GM23338 (cell line): ENCODE data around the gene SERPINB12. TPM values are rescaled to one million over a fixed set of nuclear protein-coding genes. Genes with fewer than 3 reads are reported as not detected.

ENCODE experiments used
- ATAC-seq: fragments of 200-7000 bp; cut with Tn5 transposase; 3 replicates; pipeline ENCODE4 v1.9.1; 2020
- DNase-seq: peaks from one replicate; pipeline ENCODE4 v3.0.0-alpha.2; 2015; ENCODE audit warnings: low spot score
- H2AFZ ChIP-seq: fragments of 200-600 bp; sonication (generic); 2 replicates; pipeline ENCODE4 v1.8.0; 2016; ENCODE audit warnings: antibody characterized with exemption, mild to moderate bottlenecking, moderate library complexity
- H3F3A ChIP-seq: fragments of 200-600 bp; sonication (generic); replicated peaks from 2 replicates; pipeline ENCODE4 v1.8.0; 2017; ENCODE audit warnings: antibody characterized with exemption, mixed run types, low read depth
- H3K27ac ChIP-seq: fragments of 200-600 bp; sonication (generic); 2 replicates; pipeline ENCODE4 v1.6.1; 2016; ENCODE audit warnings: low read depth
- H3K27me3 ChIP-seq: fragments of 200-600 bp; sonication (generic); 2 replicates; pipeline ENCODE4 v1.8.0; 2016; ENCODE audit warnings: mild to moderate bottlenecking, mixed run types, moderate library complexity; ENCODE audit not compliant: insufficient read depth
- H3K36me3 ChIP-seq: fragments of 200-600 bp; sonication (generic); 2 replicates; pipeline ENCODE4 v1.8.0; 2016; ENCODE audit warnings: mild to moderate bottlenecking; ENCODE audit not compliant: insufficient read depth
- H3K4me1 ChIP-seq: fragments of 200-600 bp; sonication (generic); 2 replicates; pipeline ENCODE4 v1.8.0; 2016; ENCODE audit warnings: mild to moderate bottlenecking, moderate library complexity; ENCODE audit not compliant: insufficient read depth
- H3K4me2 ChIP-seq: fragments of 200-600 bp; sonication (generic); 2 replicates; pipeline ENCODE4 v1.7.1; 2017; ENCODE audit warnings: mixed run types
- H3K4me3 ChIP-seq: fragments of 200-600 bp; sonication (generic); 2 replicates; pipeline ENCODE4 v1.6.1; 2016; ENCODE audit warnings: mixed run types
- H3K79me2 ChIP-seq: fragments of 200-600 bp; sonication (generic); replicated peaks from 2 replicates; pipeline ENCODE4 v1.8.0; 2017; ENCODE audit warnings: mild to moderate bottlenecking; ENCODE audit not compliant: insufficient read depth
- H3K9me2 ChIP-seq: fragments of 200-600 bp; sonication (generic); 2 replicates; pipeline ENCODE4 v1.8.0; 2017; ENCODE audit not compliant: insufficient read depth
- H4K20me1 ChIP-seq: fragments of 200-600 bp; sonication (generic); replicated peaks from 2 replicates; pipeline ENCODE4 v1.8.0; 2017; ENCODE audit warnings: mild to moderate bottlenecking; ENCODE audit not compliant: insufficient read depth
- H3K27ac Mint-ChIP-seq: 2 replicates; pipeline ENCODE4 v1.8.0; 2020; ENCODE audit warnings: inconsistent platforms, mild to moderate bottlenecking, moderate library complexity, mixed read lengths
- H3K27me3 Mint-ChIP-seq: 3 replicates; pipeline ENCODE4 v1.8.0; 2022; ENCODE audit warnings: low read depth, mild to moderate bottlenecking, moderate library complexity, mixed read lengths, inconsistent platforms; ENCODE audit not compliant: insufficient read depth, poor library complexity
- H3K36me3 Mint-ChIP-seq: 3 replicates; pipeline ENCODE4 v1.8.0; 2021; ENCODE audit warnings: low read depth, mild to moderate bottlenecking, inconsistent platforms, moderate library complexity, mixed read lengths
- H3K4me1 Mint-ChIP-seq: 3 replicates; pipeline ENCODE4 v1.8.0; 2020; ENCODE audit warnings: mild to moderate bottlenecking, inconsistent platforms, mixed read lengths
- H3K4me3 Mint-ChIP-seq: 3 replicates; pipeline ENCODE4 v1.8.0; 2021; ENCODE audit warnings: moderate library complexity, mild to moderate bottlenecking, inconsistent platforms, mixed read lengths
- H3K9me3 Mint-ChIP-seq: 3 replicates; pipeline ENCODE4 v1.8.0; 2020; ENCODE audit warnings: moderate library complexity, mild to moderate bottlenecking, inconsistent platforms, mixed read lengths
- CREB1 ChIP-seq: fragments of 250-450 bp; sonication (Bioruptor Pico); IDR thresholded peaks from 2 replicates; pipeline ENCODE4 v1.5.0; 2020; ENCODE audit warnings: low read depth, mild to moderate bottlenecking, moderate library complexity
- EZH2 ChIP-seq: fragments of 200-600 bp; sonication (generic); IDR thresholded peaks from one replicate; pipeline ENCODE4 v1.8.0; 2017; ENCODE audit warnings: antibody characterized with exemption, mild to moderate bottlenecking, low read depth; ENCODE audit not compliant: unreplicated experiment
- EZH2phosphoT487 ChIP-seq: fragments of 200-600 bp; sonication (generic); IDR thresholded peaks from one replicate; pipeline ENCODE4 v1.8.1; 2018; ENCODE audit warnings: antibody characterized with exemption; ENCODE audit not compliant: unreplicated experiment
- JUNB ChIP-seq: IDR thresholded peaks from one replicate; pipeline ENCODE4 v1.6.1; 2016; ENCODE audit warnings: antibody characterized with exemption; ENCODE audit not compliant: unreplicated experiment
- NANOG ChIP-seq: IDR thresholded peaks from 2 replicates; pipeline ENCODE4 v1.6.1; 2016; ENCODE audit warnings: antibody characterized with exemption, borderline replicate concordance
- POLR2AphosphoS5 ChIP-seq: IDR thresholded peaks from 2 replicates; pipeline ENCODE4 v1.6.1; 2016; ENCODE audit warnings: antibody characterized with exemption, low read depth
- STAT1 ChIP-seq: IDR thresholded peaks from one replicate; pipeline ENCODE4 v1.6.1; 2016; ENCODE audit warnings: antibody characterized with exemption; ENCODE audit not compliant: unreplicated experiment
- ZNF114 ChIP-seq: fragments of 250-450 bp; sonication (Bioruptor Pico); IDR thresholded peaks from 2 replicates; pipeline ENCODE4 v1.5.0; 2020; ENCODE audit warnings: mild to moderate bottlenecking, moderate library complexity
- ZNF331 ChIP-seq: fragments of 250-450 bp; sonication (Bioruptor Pico); IDR thresholded peaks from 2 replicates; pipeline ENCODE4 v1.5.0; 2020; ENCODE audit warnings: low read depth, mild to moderate bottlenecking, moderate library complexity
- polyA plus RNA-seq: library from polyadenylated mRNA; unstranded; fragments of >200 nt; fragmentation: Nextera tagmentation; extraction: Ambion mirVana; gene quantifications from 2 replicates; pipeline ENCODE4 v1.2.1, GENCODE V29; 2016
- total RNA-seq: library from RNA; depleted of rRNA; stranded (reverse); fragments of >200 nt; shearing (Covaris generic); gene quantifications from 2 replicates; pipeline ENCODE4 v1.2.3, GENCODE V29; 2014
- TF ChIP-seq, protein P1 (sequence below), 2 experiments: fragments of 200-600 bp in 1 of 2; sonication (generic) in 1 of 2; conservative IDR thresholded peaks; 2 replicates each; pipeline versions ENCODE4 v1.5.1 to v1.6.1; 2016 to 2017; ENCODE audit warnings: antibody characterized with exemption in 2 of 2, low read depth in 2 of 2, mild to moderate bottlenecking in 2 of 2, moderate library complexity in 1 of 2
- TF ChIP-seq, protein P2 (sequence below): fragments of 250-450 bp; sonication (Bioruptor Pico); IDR thresholded peaks from 2 replicates; pipeline ENCODE4 v1.5.0; 2020; ENCODE audit warnings: mild to moderate bottlenecking, moderate library complexity
- TF ChIP-seq, protein P3 (sequence below): IDR thresholded peaks from one replicate; pipeline ENCODE4 v1.6.1; 2018; ENCODE audit warnings: antibody characterized with exemption; ENCODE audit not compliant: unreplicated experiment
- TF ChIP-seq, protein P4 (sequence below): IDR thresholded peaks from 2 replicates; pipeline ENCODE4 v1.6.1; 2016; ENCODE audit warnings: antibody characterized with exemption

Gene SERPINB12
- total and polyA plus RNA-seq, 2 experiments from 2014 or later, result not detected

DNA sequence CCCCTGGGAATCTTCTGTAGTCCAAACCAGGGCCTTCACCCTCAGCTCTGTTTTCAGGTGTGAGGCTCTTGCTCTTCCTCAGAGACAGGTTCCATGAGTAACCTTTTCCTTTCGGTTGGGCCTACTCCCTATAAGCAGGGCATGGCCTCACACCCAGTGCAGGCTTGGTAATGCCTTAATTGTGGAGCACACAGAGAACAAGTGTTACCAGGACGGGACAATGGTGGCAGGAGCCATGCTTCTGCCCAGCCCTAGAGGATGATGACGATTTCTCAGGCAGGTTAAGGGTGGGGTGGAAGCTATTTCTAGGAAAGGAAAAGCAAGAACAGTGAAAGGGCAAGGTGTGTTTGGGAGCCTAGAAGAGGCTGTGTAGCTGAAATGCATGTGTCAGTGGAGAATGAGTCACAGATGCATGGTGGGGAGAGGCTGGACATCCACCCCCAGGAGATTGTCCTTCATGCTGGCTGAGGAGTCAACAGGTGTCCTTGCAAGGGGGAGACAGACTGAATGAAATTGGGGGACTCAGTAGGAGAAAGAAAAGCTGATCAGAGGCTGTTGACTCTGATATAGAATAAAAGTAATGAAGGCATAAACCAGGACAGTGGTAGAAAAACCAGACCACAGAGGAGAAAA lies 22.0 kb upstream of the SERPINB12 start:
- H3K9me2 ChIP-seq, result no peaks in the 10 kb centered on the region
- no peak overlapping the region for H3K27ac ChIP-seq
- peaks cover 10% of the 10 kb centered on the region for H3K4me1 Mint-ChIP-seq
- no peak overlapping the region for H3K4me3 Mint-ChIP-seq
- no peak overlapping the region for H3K4me3 ChIP-seq
- H2AFZ ChIP-seq, result no peak overlapping the region
- ATAC-seq (no peak), DNase-seq (no peak)
- H3K27me3 ChIP-seq, result no peaks in the 10 kb centered on the region
- no peaks in the 10 kb centered on the region for H4K20me1 ChIP-seq
- H3K36me3 ChIP-seq, result no peaks in the 10 kb centered on the region
- H3K36me3 Mint-ChIP-seq, result no peaks in the 10 kb centered on the region
- H3K27ac Mint-ChIP-seq, result no peak overlapping the region
- no peak overlapping the region for H3K4me2 ChIP-seq
- H3F3A ChIP-seq, result no peaks in the 10 kb centered on the region
- H3K27me3 Mint-ChIP-seq, result no peaks in the 10 kb centered on the region
- H3K79me2 ChIP-seq, result no peaks in the 10 kb centered on the region
- H3K4me1 ChIP-seq, result peaks cover 4% of the 10 kb centered on the region; the same call in 1 of the 2 replicates
- no peak for TF ChIP-seq EZH2phosphoT487
- TF ChIP-seq, protein P1, sequence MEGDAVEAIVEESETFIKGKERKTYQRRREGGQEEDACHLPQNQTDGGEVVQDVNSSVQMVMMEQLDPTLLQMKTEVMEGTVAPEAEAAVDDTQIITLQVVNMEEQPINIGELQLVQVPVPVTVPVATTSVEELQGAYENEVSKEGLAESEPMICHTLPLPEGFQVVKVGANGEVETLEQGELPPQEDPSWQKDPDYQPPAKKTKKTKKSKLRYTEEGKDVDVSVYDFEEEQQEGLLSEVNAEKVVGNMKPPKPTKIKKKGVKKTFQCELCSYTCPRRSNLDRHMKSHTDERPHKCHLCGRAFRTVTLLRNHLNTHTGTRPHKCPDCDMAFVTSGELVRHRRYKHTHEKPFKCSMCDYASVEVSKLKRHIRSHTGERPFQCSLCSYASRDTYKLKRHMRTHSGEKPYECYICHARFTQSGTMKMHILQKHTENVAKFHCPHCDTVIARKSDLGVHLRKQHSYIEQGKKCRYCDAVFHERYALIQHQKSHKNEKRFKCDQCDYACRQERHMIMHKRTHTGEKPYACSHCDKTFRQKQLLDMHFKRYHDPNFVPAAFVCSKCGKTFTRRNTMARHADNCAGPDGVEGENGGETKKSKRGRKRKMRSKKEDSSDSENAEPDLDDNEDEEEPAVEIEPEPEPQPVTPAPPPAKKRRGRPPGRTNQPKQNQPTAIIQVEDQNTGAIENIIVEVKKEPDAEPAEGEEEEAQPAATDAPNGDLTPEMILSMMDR (conservative IDR thresholded peaks at IDR 0.05; ENCODE audit: low read depth in 2 of 2), result no peak
- TF ChIP-seq, protein P2, sequence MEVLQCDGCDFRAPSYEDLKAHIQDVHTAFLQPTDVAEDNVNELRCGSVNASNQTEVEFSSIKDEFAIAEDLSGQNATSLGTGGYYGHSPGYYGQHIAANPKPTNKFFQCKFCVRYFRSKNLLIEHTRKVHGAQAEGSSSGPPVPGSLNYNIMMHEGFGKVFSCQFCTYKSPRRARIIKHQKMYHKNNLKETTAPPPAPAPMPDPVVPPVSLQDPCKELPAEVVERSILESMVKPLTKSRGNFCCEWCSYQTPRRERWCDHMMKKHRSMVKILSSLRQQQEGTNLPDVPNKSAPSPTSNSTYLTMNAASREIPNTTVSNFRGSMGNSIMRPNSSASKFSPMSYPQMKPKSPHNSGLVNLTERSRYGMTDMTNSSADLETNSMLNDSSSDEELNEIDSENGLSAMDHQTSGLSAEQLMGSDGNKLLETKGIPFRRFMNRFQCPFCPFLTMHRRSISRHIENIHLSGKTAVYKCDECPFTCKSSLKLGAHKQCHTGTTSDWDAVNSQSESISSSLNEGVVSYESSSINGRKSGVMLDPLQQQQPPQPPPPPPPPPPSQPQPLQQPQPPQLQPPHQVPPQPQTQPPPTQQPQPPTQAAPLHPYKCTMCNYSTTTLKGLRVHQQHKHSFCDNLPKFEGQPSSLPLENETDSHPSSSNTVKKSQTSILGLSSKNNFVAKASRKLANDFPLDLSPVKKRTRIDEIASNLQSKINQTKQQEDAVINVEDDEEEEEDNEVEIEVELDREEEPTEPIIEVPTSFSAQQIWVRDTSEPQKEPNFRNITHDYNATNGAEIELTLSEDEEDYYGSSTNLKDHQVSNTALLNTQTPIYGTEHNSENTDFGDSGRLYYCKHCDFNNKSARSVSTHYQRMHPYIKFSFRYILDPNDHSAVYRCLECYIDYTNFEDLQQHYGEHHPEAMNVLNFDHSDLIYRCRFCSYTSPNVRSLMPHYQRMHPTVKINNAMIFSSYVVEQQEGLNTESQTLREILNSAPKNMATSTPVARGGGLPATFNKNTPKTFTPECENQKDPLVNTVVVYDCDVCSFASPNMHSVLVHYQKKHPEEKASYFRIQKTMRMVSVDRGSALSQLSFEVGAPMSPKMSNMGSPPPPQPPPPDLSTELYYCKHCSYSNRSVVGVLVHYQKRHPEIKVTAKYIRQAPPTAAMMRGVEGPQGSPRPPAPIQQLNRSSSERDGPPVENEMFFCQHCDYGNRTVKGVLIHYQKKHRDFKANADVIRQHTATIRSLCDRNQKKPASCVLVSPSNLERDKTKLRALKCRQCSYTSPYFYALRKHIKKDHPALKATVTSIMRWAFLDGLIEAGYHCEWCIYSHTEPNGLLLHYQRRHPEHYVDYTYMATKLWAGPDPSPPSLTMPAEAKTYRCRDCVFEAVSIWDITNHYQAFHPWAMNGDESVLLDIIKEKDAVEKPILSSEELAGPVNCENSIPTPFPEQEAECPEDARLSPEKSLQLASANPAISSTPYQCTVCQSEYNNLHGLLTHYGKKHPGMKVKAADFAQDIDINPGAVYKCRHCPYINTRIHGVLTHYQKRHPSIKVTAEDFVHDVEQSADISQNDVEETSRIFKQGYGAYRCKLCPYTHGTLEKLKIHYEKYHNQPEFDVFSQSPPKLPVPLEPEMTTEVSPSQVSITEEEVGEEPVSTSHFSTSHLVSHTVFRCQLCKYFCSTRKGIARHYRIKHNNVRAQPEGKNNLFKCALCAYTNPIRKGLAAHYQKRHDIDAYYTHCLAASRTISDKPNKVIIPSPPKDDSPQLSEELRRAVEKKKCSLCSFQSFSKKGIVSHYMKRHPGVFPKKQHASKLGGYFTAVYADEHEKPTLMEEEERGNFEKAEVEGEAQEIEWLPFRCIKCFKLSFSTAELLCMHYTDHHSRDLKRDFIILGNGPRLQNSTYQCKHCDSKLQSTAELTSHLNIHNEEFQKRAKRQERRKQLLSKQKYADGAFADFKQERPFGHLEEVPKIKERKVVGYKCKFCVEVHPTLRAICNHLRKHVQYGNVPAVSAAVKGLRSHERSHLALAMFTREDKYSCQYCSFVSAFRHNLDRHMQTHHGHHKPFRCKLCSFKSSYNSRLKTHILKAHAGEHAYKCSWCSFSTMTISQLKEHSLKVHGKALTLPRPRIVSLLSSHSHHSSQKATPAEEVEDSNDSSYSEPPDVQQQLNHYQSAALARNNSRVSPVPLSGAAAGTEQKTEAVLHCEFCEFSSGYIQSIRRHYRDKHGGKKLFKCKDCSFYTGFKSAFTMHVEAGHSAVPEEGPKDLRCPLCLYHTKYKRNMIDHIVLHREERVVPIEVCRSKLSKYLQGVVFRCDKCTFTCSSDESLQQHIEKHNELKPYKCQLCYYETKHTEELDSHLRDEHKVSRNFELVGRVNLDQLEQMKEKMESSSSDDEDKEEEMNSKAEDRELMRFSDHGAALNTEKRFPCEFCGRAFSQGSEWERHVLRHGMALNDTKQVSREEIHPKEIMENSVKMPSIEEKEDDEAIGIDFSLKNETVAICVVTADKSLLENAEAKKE (CRISPR knock-in tag), result no peak
- TF ChIP-seq, protein P3, sequence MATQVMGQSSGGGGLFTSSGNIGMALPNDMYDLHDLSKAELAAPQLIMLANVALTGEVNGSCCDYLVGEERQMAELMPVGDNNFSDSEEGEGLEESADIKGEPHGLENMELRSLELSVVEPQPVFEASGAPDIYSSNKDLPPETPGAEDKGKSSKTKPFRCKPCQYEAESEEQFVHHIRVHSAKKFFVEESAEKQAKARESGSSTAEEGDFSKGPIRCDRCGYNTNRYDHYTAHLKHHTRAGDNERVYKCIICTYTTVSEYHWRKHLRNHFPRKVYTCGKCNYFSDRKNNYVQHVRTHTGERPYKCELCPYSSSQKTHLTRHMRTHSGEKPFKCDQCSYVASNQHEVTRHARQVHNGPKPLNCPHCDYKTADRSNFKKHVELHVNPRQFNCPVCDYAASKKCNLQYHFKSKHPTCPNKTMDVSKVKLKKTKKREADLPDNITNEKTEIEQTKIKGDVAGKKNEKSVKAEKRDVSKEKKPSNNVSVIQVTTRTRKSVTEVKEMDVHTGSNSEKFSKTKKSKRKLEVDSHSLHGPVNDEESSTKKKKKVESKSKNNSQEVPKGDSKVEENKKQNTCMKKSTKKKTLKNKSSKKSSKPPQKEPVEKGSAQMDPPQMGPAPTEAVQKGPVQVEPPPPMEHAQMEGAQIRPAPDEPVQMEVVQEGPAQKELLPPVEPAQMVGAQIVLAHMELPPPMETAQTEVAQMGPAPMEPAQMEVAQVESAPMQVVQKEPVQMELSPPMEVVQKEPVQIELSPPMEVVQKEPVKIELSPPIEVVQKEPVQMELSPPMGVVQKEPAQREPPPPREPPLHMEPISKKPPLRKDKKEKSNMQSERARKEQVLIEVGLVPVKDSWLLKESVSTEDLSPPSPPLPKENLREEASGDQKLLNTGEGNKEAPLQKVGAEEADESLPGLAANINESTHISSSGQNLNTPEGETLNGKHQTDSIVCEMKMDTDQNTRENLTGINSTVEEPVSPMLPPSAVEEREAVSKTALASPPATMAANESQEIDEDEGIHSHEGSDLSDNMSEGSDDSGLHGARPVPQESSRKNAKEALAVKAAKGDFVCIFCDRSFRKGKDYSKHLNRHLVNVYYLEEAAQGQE, result no peak
- no peak for TF ChIP-seq ZNF331 (CRISPR knock-in tag)
- TF ChIP-seq STAT1, result no peak
- TF ChIP-seq JUNB, result no peak
- no peak for TF ChIP-seq NANOG
- TF ChIP-seq EZH2, result no peak
- no peak for TF ChIP-seq ZNF114 (CRISPR knock-in tag)
- TF ChIP-seq, protein P4, sequence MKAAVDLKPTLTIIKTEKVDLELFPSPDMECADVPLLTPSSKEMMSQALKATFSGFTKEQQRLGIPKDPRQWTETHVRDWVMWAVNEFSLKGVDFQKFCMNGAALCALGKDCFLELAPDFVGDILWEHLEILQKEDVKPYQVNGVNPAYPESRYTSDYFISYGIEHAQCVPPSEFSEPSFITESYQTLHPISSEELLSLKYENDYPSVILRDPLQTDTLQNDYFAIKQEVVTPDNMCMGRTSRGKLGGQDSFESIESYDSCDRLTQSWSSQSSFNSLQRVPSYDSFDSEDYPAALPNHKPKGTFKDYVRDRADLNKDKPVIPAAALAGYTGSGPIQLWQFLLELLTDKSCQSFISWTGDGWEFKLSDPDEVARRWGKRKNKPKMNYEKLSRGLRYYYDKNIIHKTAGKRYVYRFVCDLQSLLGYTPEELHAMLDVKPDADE, result no peak
- no peak for TF ChIP-seq CREB1 (CRISPR knock-in tag)
- TF ChIP-seq POLR2AphosphoS5, result no peak
- H3K9me3 Mint-ChIP-seq, result no peaks in the 10 kb centered on the region
